ENCODE results near the gene CNPY3.
"Not testable (repeated sequence)": the region's sequence is repeated elsewhere in the genome, so short reads cannot be mapped to it uniquely, and the experiment has no call there.

The CNPY3 gene

DNA sequence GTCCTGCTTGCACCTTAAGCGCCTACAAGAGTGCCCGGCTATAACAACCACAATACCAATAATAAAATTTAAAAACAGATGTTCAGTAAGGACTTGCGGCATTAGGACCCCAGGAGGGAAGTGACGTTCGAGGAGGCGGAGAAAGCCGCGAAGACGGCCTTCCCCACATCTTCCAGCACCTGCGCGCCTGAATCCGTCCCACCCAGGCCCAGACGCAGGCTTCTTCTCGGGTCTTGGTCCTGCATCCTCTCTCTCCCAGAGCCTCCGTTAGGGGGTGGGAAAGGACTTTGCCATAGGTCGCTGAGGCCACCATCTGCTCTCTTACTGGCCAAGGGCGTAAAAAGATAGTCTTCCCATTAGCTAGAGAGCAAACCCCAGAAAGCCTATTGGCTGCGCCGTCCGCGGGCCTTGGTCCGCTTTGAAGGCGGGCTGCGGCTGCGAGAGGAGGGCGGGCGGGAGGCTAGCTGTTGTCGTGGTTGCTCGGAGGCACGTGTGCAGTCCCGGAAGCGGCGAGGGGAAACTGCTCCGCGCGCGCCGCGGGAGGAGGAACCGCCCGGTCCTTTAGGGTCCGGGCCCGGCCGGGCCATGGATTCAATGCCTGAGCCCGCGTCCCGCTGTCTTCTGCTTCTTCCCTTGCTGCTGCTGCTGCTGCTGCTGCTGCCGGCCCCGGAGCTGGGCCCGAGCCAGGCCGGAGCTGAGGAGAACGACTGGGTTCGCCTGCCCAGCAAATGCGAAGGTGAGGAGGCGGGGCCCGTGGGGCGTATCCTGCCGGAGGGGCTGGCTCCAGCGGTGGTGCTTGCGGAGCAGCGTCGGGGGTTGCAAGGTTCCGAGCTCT, at the start of gene CNPY3:
CNPY3 (plus strand) TSS at position 495 of the 835 bp plus-strand sequence; CDS start at position 586, 91 bp downstream.
- peak; percentile 87 to 90 for DNase-seq (ENCODE audit: low read depth in 2 of 2)

DNA sequence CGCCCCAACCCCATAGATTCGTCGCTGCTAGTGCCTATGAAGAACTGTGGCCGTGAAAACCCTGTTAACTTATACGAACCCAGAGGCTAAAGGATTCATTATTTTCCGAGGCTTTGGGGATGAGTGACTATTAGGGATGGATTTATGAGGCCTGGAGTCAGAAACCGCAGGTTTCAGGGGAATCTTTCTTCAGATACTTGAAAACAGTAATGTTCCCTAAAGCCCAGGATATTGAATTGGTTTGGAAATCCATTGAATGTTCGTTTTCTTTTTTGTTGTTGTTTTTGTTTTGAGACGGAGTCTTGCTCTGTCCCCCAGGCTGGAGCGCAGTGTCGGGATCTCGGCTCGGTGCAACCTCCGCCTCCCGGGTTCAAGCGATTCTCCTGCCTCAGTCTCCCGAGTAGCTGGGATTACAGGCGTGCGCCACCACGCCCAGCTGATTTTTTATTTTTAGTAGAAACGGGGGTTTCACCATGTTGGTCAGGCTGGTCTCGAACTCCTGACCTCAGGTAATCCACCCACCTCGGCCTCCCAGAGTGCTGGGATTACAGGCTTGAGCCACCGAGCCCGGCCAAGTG, 49.0 kb upstream of the CNPY3 start:
- not testable (repeated sequence) for DNase-seq (ENCODE audit: low read depth in 2 of 2)

DNA sequence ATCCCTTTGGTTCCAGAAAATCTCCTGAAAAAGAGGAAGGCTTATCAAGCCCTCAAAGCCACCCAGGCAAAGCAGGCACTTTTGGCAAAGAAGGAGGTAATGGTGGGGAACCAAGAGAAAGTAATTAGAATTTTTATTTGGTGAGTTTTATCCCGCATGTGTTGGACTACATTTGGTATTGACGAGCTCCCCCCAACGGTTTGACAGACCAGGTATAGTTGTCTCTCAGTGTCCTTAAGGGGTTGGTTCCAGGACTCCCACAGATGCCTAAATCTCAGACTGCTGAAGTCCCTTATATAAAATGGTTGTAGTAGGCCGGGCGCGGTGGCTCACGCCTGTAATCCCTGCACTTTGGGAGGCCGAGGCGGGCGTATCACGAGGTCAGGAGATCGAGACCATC, 48.4 kb upstream of the CNPY3 start:
- DNase-seq (ENCODE audit: low read depth in 2 of 2): not testable (repeated sequence)

DNA sequence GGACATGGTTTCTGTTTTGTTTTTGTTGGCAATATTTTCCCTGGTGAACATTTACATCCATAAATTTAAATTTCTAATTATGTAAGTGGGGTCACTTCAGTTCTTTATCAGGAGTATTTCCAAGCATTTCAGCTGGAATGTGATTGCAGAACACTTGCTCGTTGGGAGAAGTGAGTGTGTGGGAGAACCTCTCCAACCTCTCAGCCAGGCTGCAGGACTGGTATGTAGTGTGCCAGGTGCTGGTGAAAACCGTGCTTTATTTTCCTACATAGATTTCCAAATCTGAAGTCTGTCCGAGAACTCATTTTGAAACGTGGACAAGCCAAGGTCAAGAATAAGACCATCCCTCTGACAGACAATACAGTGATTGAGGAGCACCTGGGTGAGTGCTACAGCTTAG, 43.6 kb upstream of the CNPY3 start:
- no peak for DNase-seq (ENCODE audit: low read depth in 2 of 2)

DNA sequence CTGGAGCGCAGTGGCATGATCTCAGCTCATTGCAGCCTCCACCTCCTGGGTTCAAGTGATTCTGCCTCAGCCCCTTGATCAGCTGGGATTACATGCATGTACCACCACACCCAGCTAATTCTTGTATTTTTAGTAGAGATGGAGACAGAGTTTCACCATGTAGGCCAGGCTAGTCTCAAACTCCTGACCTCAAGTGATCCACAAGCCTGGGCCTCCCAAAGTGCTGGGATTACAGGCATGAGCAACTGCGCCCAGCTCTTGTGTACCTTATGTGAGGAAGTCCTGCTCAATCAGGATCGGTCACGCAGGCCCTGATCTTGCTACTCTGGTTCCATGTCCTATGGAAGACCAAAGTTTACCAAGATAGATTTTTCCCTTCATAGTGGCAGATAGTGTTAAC, 41.1 kb upstream of the CNPY3 start:
- DNase-seq (ENCODE audit: low read depth in 2 of 2): not testable (repeated sequence)

DNA sequence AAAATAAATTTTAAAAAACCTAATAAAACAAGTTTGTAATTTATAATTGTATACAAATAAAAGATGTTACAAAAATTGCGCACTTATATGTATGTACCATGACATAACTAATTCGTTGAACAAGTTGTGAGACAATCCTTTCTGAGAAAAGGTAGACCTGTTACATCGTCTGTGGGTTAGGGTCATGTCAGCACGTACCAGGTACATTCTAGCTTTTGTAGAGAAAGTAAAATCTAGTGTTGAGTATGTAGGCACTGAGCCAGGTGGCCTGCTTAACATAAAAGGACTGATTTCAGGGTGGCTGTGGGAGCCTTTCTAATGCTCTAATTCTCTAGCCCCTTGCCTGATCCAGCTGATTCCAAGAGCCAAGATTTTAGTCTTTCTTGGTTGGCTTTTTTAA, 39.5 kb upstream of the CNPY3 start:
- DNase-seq (ENCODE audit: low read depth in 2 of 2): no peak

DNA sequence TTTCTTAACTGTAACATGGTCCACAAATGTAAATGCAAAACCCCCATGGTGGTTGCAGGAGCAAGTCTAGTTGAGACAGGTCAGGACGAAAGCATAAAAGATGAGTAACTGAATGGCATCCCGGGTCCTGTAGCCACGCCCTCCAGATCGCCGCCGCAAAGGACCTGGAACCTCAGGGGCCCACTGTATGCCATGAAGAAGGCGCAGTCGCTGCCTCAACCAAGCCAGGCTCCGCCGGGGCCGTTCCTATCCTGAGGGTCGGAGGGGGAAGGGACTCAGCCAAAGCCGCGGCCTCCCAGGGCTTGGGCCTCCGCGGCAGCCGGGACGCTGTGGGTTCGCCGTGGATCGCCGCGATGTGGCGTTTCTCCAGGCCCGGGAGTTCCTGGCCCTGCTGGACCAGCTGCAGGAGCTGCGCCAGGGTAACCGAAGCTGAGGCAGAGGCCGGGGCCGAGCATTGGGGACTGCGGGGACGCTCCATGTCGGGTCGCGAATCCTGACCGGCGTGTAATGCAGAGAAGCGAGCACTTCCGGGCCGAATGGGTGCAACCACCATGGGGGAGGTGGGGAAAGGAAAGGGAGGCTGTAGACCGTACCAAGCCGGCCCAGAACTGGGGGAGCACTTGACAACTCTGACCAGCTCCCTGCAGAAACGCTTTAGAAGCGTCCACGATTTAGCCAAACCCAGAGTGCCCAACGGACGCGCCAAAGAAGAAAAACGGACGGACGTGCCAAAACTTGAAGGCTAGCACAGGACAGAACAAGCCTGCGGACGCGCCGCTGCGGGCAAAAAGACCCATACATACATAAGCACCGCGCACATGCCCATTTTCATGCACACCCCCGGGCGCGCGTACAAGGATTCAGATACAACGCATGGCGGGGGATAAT, 38.7 kb upstream of the CNPY3 start:
- DNase-seq (ENCODE audit: low read depth in 2 of 2): peak; percentile 68 to 78

DNA sequence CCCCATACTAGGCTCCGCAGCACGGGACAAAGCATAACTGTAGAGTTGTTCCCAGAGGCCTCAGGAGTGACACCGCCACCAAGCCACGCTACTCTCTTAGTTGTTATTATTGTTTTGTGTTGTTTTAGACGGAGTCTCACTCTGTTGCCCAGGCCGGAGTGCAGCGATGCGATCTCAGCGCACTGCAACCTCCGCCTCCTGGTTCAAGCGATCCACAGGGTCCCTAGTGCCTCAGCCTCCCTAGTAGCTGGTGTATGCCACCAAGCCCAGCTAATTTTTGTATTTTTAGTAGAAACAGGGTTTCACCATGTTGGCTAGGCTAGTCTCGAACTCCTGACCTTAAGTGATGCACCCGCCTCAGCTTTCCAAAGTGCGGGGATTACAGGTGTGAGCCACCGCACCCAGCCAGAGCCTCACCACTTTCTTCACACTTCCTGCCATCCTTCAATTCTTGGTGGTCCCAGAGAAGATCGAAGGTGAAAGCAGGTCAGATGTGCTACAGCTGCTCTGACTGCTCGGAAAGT, 38.0 kb upstream of the CNPY3 start:
- no peak for DNase-seq (ENCODE audit: low read depth in 2 of 2)

DNA sequence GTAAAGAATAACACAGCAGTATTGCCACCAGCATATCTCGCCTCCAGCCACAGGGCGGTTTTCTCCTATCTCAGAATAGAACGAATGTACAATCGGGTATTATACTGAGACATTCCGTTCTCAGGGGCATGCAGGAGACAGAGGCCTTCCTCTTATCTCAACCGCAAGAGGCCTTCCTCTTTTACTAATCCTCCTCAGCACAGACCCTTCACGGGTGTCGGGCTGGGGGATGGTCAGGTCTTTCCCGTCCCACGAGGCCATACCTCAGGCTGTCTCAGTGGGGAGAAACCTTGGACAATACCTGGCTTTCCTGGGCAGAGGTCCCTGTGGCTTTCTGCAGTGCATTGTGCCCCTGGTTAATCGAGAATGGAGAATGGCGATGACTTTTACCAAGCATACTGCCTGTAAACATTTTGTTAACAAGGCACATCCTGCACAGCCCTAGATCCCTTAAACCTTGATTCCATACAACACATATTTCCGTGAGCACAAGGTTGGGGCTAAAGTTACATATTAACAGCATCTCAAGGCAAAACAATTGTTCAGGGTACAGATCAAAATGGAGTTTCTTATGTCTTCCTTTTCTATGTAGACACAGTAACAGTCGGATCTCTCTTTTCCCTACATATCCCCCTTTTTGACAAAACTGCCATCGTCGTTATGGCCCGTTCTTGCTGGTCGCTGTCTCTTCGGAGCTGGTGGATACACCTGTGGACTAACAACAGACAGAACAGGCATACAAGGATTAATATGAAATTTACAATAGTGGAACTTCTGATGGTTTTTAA, 35.0 kb upstream of the CNPY3 start:
- DNase-seq (ENCODE audit: low read depth in 2 of 2): not testable (repeated sequence)

DNA sequence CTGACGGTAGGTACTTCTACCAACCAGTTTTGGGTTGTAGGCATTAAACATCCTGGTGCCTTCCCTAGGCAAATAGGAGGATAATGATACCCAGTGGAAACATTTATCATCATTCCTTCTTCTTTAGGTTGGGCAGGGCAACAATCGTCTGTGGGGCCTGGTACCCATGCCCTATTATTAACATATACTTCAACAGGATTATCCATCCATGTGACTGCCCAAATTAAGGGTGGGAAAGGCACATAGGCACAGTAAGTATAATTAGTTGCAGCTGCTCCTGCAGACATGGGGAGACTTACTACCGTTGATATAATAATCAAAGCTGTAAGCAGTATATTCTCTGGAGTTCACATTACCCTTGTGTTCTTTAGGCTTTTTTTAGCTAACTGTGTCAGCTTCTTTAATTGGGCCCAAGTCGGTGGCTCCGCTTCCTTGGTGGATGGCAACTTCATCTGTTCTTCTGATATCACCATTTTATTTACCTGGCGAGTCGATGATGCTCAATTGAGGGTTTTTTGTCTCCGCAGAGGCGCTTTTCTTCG, 33.0 kb upstream of the CNPY3 start:
- no peak for DNase-seq (ENCODE audit: low read depth in 2 of 2)

DNA sequence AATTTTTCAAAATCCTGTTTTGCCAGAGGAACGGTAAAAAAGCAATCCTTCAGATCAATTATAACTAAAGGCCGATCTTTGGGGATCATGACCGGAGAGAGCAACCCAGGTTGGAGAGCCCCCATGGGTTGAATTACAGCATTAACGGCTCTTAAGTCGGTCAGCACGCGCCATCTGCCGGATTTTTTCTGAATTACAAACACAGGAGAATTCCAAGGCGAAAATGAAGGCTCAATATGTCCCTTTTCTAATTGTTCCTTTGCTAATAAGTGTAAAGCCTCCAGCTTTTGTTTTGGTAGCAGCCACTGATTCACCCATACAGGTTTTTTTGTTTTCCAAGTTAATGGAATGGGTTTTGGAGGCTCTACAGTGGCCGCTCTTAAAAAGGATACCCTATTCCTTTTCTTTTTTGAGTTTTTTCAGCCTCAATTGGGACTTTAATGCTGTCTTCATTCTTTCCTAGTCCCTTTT, 30.4 kb upstream of the CNPY3 start:
- peak; percentile 46 to 48 for DNase-seq (ENCODE audit: low read depth in 2 of 2)

DNA sequence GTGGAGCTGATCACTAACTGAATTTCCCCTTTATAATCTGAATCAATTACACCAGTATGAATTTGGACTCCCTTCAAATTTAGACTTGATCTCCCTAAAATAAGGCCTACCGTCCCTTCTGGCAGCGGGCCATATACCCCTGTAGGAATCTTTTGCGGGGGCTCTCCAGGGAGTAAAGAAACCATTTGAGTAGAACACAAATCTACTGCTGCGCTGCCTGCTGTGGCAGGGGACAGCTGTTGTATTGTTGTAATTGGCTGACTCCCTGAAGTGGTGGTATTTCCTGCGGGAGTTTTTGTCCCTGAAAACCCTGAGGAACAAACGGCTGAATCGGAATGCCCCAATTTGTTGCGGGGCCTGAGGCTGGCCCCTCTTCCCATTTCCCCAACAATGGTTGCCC, 29.4 kb upstream of the CNPY3 start:
- no peak for DNase-seq (ENCODE audit: low read depth in 2 of 2)

DNA sequence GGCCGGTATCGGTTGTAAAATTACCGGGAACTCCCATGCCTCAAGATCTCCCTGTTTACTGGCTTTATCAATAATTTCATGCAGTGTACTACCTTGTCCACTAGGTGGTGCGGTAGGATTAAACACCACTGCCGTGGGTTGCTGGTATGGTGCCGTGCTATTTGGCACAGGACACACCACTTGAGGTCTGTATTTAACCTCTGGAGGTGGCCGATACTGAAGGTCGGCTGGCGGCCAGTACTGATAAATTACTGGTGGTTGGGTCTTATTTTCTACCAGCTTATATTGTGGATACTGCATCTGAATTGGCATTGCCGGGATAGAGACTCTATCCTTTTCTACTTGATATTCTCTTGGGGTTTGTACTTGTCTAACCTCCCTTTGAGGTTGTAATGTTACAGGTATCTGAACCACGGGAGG, 27.7 kb upstream of the CNPY3 start:
- DNase-seq (ENCODE audit: low read depth in 2 of 2): peak; percentile 36 to 53

DNA sequence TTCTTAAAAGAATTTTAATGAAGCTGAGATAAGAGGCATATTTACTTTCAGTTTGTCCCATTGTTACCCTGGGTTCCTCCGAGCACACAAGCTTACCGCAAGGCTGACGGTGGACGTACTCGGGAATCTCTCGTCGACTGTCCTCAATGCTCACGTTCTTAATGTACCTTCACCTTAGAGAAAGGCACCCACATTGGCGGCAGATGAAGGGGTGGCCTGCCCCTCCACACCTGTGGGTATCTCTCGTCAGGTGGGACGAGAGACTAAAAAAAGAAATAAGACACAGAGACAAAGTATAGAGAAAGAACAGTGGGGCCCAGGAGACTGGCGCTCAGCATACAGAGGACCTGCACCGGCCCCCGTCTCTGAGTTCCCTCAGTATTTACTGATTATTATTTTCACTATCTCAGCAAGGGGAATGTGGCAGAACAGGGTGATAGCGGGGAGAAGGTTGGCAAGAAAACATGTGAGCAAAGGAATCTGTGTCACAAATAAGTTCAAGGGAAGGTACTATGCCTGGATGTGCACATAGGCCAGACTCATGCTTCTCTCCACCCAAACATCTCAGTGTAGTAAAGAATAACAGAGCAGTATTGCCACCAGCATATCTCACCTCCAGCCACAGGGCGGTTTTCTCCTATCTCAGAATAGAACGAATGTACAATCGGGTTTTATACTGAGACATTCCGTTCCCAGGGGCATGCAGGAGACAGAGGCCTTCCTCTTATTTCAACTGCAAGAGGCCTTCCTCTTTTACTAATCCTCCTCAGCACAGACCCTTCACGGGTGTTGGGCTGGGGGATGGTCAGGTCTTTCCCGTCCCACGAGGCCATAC, 26.6 kb upstream of the CNPY3 start:
- not testable (repeated sequence) for DNase-seq (ENCODE audit: low read depth in 2 of 2)

DNA sequence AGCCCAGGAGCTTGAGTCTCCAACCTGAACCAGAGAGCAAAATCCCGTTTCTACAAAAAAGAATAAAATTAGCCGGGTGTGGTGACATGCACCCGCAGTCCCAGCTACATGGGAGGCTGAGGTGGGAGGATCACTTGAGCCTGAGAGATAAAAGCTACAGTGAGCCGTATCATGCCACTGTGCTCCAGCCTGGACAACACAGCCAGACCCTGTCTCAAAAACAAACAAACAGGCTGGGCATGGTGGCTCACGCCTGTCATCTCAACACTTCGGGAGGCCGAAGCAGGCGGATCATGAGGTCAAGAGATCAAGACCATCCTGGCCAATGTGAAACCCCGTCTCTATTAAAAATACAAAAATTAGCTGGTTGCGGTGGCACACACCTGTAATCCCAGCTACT, 24.8 kb upstream of the CNPY3 start:
- no peak for DNase-seq (ENCODE audit: low read depth in 2 of 2)

DNA sequence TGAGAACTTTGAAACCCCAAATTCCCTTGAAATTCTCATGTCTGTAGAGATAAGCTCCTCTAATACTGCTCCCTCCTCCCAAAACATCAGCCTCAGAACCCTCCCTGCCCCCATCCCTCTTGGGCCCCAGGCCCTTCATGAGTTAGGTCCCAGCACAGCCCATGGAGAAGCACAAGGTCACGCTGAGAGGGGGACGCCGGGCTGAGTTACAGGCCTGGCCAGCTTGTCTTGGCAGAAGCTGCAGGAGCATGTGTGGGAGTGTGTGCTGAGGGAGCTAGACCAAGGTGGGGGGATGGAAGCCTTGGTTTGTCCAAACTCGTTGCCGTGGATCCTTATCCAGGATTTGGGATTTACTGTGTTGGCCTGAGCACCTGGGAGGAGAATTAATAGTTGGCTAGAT, 21.9 kb upstream of the CNPY3 start:
- DNase-seq (ENCODE audit: low read depth in 2 of 2): no peak

DNA sequence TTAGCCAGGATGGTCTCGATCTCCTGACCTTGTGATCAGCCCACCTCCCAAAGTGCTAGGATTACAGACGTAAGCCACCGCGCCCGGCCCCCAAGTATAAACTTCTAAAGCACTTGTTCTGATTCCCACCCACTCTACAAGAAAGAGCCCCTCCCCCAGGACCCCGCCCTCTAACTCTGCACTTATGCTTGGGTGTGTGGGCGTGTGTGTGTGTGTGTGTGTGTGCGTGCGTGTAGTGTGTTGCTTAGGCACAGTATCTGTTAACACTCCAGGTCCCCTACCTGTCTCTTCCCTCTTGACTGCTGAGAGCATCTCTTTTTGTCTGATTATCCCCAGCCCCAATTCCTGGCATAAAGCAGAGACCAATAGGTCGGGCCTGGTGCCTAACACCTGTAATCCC, 19.4 kb upstream of the CNPY3 start:
- DNase-seq (ENCODE audit: low read depth in 2 of 2): no peak

DNA sequence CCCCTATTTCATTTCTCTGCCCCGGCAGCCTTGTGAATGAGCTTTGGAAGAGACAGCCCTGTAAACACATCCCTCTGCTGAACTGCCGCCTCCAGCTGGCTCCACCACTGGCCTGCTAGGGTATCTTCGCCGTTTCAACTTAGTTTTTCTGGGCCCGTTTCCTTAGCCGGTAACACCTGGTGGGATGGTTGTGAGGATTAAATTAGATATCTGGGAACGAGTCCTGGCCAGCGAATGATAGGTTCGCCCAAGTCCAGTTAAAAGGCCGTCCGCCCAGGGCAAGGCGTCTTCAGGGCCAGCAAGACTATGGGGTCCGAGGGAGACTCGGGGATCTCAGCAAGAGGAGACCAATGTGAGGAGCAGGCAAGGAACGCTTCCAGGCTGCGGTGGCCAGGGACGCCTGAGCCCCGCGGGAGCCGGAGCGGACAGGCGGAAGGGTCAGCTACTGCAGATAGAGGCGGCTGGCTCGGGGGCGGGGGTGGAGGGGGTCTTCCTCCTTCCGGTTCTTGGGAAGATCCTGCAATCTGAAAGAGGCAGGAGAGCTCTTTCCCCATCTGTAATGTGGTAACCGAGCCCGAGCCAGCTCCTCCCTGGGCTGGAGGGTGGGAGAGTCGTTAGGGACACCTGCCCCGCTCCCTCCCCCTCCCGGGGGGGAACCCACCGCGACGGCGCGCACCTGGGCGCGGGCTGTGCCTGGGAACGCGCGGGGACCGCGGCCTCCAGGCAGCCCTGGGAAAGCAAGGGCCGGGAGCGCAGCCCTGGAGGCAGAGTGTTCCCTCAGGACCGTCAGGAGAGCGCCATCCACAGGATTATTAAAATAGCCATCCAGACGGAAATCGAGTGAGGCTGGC, 17.9 kb upstream of the CNPY3 start:
- no peak for DNase-seq (ENCODE audit: low read depth in 2 of 2)

DNA sequence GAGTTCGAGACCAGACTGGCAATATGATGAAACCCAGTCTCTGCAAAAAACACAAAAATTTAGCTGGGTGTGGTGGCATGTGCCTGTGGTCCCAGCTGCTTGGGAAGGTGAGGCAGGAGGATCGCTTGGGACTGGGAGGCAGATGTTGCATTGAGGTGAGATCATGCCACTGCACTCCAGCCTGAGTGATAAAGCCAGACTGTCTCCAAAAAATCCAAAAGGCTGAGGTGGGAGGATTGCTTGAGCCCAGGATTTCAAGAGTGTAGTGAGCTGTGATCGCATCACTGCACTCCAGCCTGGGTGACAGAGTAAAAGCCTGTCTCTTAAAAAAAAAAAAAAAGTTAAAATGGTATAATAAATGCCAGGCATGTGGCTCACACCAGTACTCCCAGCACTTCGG, 14.7 kb upstream of the CNPY3 start:
- no peak for DNase-seq (ENCODE audit: low read depth in 2 of 2)
